B cell (primary cell): ENCODE measurements around the gene TBC1D21. TPM values are rescaled to one million over a fixed set of nuclear protein-coding genes. Genes with fewer than 3 reads are reported as not detected.

ENCODE experiments used
- ATAC-seq: fragments of 200-7000 bp; cut with Tn5 transposase; one replicate; pipeline ENCODE4 v1.10.0; 2021; ENCODE audit warnings: low read depth, mild to moderate bottlenecking, moderate number of reproducible peaks, moderate library complexity
- CTCF ChIA-PET: fragments of 350-600 bp; sonication (Branson Sonifier 250); formaldehyde crosslinking; loops from one replicate; lab custom pipeline; 2021; ENCODE audit warnings: antibody characterized with exemption, inconsistent platforms; lab: Charles Lee
- POLR2A ChIA-PET: fragments of 350-600 bp; sonication (Branson Sonifier 250); formaldehyde crosslinking; loops from one replicate; lab custom pipeline; 2021; ENCODE audit warnings: antibody characterized with exemption; lab: Charles Lee
- DNase-seq: peaks from one replicate; pipeline ENCODE4 v3.0.0; 2013
- H2AFZ ChIP-seq: 2 replicates; pipeline ENCODE4 v1.6.1; 2012; ENCODE audit warnings: mild to moderate bottlenecking, low read depth, low read length; ENCODE audit not compliant: insufficient read depth, poor library complexity, severe bottlenecking
- H3K27ac ChIP-seq, 2 donors: 1 replicate in 1 of 2; 2 replicates in 1 of 2; pipeline ENCODE4 v1.5.1; 2012 to 2013; ENCODE audit warnings: low read length in 2 of 2, mild to moderate bottlenecking in 2 of 2, moderate library complexity in 1 of 2
- H3K27me3 ChIP-seq, 4 experiments: fragments of 200-600 bp in 1 of 4; sonication (generic) in 1 of 4; replicated peaks in 1 of 4; 1 replicate in 2 of 4; 2 replicates in 2 of 4; pipeline versions ENCODE4 v1.6.1 to v1.7.0; 2013 to 2016; ENCODE audit warnings: low read length in 3 of 4, mild to moderate bottlenecking in 2 of 4, mixed read lengths in 1 of 4, moderate library complexity in 1 of 4; ENCODE audit not compliant: insufficient read depth in 4 of 4, control insufficient read depth in 3 of 4; ENCODE audit errors: control extremely low read depth in 1 of 4
- H3K36me3 ChIP-seq, 2 experiments: replicated peaks in 1 of 2; 1 replicate in 1 of 2; 2 replicates in 1 of 2; pipeline versions ENCODE4 v1.6.1 to v1.7.1; 2013; ENCODE audit warnings: low read length in 1 of 2; ENCODE audit not compliant: insufficient read depth in 2 of 2, control insufficient read depth in 1 of 2; ENCODE audit errors: control extremely low read depth in 1 of 2, extremely low read depth in 1 of 2
- H3K4me1 ChIP-seq, 2 donors: fragments of 200-600 bp in 1 of 2; sonication (generic) in 1 of 2; 1 replicate in 1 of 2; 2 replicates in 1 of 2; pipeline versions ENCODE4 v1.5.1 to v1.6.1; 2013 to 2017; ENCODE audit warnings: low read length in 2 of 2; ENCODE audit not compliant: control insufficient read depth in 2 of 2, insufficient read depth in 2 of 2
- H3K4me2 ChIP-seq: replicated peaks from 2 replicates; pipeline ENCODE3; 2012; ENCODE audit warnings: mild to moderate bottlenecking, low read depth, low read length; ENCODE audit not compliant: poor library complexity, severe bottlenecking
- H3K4me3 ChIP-seq, 5 experiments: fragments of 200-600 bp in 1 of 5; sonication (generic) in 1 of 5; 1 replicate in 3 of 5; 2 replicates in 2 of 5; pipeline versions ENCODE4 v1.5.1 to v1.7.0; 2011 to 2016; ENCODE audit warnings: low read length in 4 of 5, mild to moderate bottlenecking in 4 of 5, low read depth in 2 of 5, control low read depth in 1 of 5, moderate library complexity in 1 of 5; ENCODE audit not compliant: insufficient read depth in 1 of 5; ENCODE audit errors: control extremely low read depth in 1 of 5, extremely low read depth in 1 of 5
- H3K79me2 ChIP-seq: fragments of 200-600 bp; sonication (generic); one replicate; pipeline ENCODE4 v1.6.0; 2016; ENCODE audit warnings: low read length; ENCODE audit not compliant: control insufficient read depth, insufficient read depth
- H3K9ac ChIP-seq: fragments of 200-600 bp; sonication (generic); 2 replicates; pipeline ENCODE4 v1.6.1; 2017; ENCODE audit warnings: mild to moderate bottlenecking, low read length, moderate library complexity
- H3K9me3 ChIP-seq, 3 donors: one replicate each; pipeline versions ENCODE4 v1.6.1 to v1.7.1; 2013; ENCODE audit warnings: low read length in 2 of 3; ENCODE audit not compliant: control insufficient read depth in 2 of 3, insufficient read depth in 1 of 3; ENCODE audit errors: control extremely low read depth in 1 of 3
- H4K20me1 ChIP-seq: 2 replicates; pipeline ENCODE4 v1.6.0; 2012; ENCODE audit warnings: mild to moderate bottlenecking, low read length; ENCODE audit not compliant: insufficient read depth, control insufficient read depth, poor library complexity, severe bottlenecking
- H3K27ac Mint-ChIP-seq: one replicate; pipeline ENCODE4 v1.8.0; 2021; ENCODE audit warnings: mixed read lengths
- H3K27me3 Mint-ChIP-seq: one replicate; pipeline ENCODE4 v1.8.0; 2021; ENCODE audit warnings: mixed read lengths
- H3K4me1 Mint-ChIP-seq: one replicate; pipeline ENCODE4 v1.8.0; 2021; ENCODE audit warnings: mixed read lengths
- H3K4me3 Mint-ChIP-seq: one replicate; pipeline ENCODE4 v1.8.0; 2021; ENCODE audit warnings: mixed read lengths
- H3K9me3 Mint-ChIP-seq: one replicate; pipeline ENCODE4 v1.8.0; 2022; ENCODE audit warnings: mixed read lengths; ENCODE audit not compliant: insufficient read depth
- CTCF ChIP-seq: fragments of 200-600 bp; IDR thresholded peaks from one replicate; pipeline ENCODE4 v1.8.0; 2022; ENCODE audit warnings: antibody characterized with exemption, mild to moderate bottlenecking
- EZH2 ChIP-seq: IDR thresholded peaks from 2 replicates; pipeline ENCODE4 v1.6.1; 2012; ENCODE audit warnings: borderline replicate concordance, low read depth, mild to moderate bottlenecking, moderate library complexity, low read length; ENCODE audit not compliant: insufficient read depth, poor library complexity, severe bottlenecking
- WGBS: methylation state at CpG from one replicate; pipeline ENCODE4 v1.1.5; 2013; ENCODE audit warnings: missing lambda C conversion rate; ENCODE audit not compliant: insufficient coverage; 5-methylcytosine and 5-hydroxymethylcytosine counted together
- intact Hi-C: fragments of 100-400 bp; cut with micrococcal nuclease; formaldehyde crosslinking; loops from one replicate; pipeline ENCODE4 v1.10.0; 2022
- polyA plus RNA-seq: library from polyadenylated mRNA; depleted of rRNA; stranded (reverse); fragments of >200 nt; gene quantifications from 2 replicates; pipeline ENCODE4 v1.2.3, GENCODE V29; 2012
- total RNA-seq, 2 donors: library from RNA; stranded (reverse); fragments of 120-200 nt in 1 of 2; gene quantifications; 1 replicate in 1 of 2; 2 replicates in 1 of 2; pipeline versions ENCODE4 v1.2.3 to v1.2.4, GENCODE V29; 2013 to 2022

The TBC1D21 gene
- total and polyA plus RNA-seq, 2 donors (not counting 1 experiment from before 2014, with no cell fraction given): not detected

- no peak for ATAC-seq
- Histone ChIP-seq H4K20me1 (no peaks in the 10 kb centered on the region), H3K4me1 (no peaks in the 10 kb centered on the region), H2AFZ (no peak overlapping the region), H3K4me2 (no peak overlapping the region), H3K9ac (no peak overlapping the region), H3K4me3 (no peak overlapping the region), H3K9me3 (peaks cover 0 to 4% (median 0%) of the 10 kb centered on the region in 3 donors), H3K36me3 (no peaks in the 10 kb centered on the region), H3K27ac (no peak overlapping the region), H3K79me2 (no peaks in the 10 kb centered on the region), H3K27me3 (peaks cover 0 to 3% (median 0%) of the 10 kb centered on the region in 4 experiments)
- peaks cover 19% of the 10 kb centered on the region for H3K27me3 Mint-ChIP-seq
- WGBS: 96% methylated on average over 12 of the region's 15 CpGs
- ChIA-PET POLR2A (no interaction called here), CTCF (interaction anchor here (1.2 kb wide), 2 partner anchors 10 to 29 kb away, joined by 3 read pairs; no protein-coding TSS in a partner anchor)
- intact Hi-C loops: no loop called here
- no peak overlapping the region for H3K27ac Mint-ChIP-seq
- H3K9me3 Mint-ChIP-seq: no peaks in the 10 kb centered on the region
- DNase-seq: no peak
- no peaks in the 10 kb centered on the region for H3K4me1 Mint-ChIP-seq
- H3K4me3 Mint-ChIP-seq: no peak overlapping the region
- TF ChIP-seq EZH2 (no peak), CTCF (no peak)
These were observed 26.1 kb downstream of the TBC1D21 start for GRCh38 chr15:73899197-73900094.

GRCh38 chr15:73900095-73900712 lies 26.8 kb downstream of the TBC1D21 start:
- H2AFZ ChIP-seq: no peak overlapping the region
- WGBS: 89% methylated on average over 3 of the region's 10 CpGs
- no peak overlapping the region for H3K4me2 ChIP-seq
- ATAC-seq (no peak), DNase-seq (no peak)
- H3K36me3 ChIP-seq: no peaks in the 10 kb centered on the region
- H3K4me1 Mint-ChIP-seq: no peaks in the 10 kb centered on the region
- ChIA-PET POLR2A (no interaction called here), CTCF (no interaction called here)
- no peak overlapping the region for H3K4me3 ChIP-seq
- intact Hi-C loops: no loop called here
- H3K27ac ChIP-seq: no peak overlapping the region
- H3K27ac Mint-ChIP-seq: no peak overlapping the region
- no peaks in the 10 kb centered on the region for H4K20me1 ChIP-seq
- no peak overlapping the region for H3K4me3 Mint-ChIP-seq
- H3K9me3 ChIP-seq: peaks cover 0 to 4% (median 0%) of the 10 kb centered on the region in 3 donors
- H3K27me3 ChIP-seq: peaks cover 0 to 3% (median 0%) of the 10 kb centered on the region in 4 experiments
- H3K9ac ChIP-seq: no peak overlapping the region
- no peak for TF ChIP-seq CTCF
- no peak for TF ChIP-seq EZH2
- no peaks in the 10 kb centered on the region for H3K4me1 ChIP-seq
- H3K27me3 Mint-ChIP-seq: peaks cover 19% of the 10 kb centered on the region
- no peaks in the 10 kb centered on the region for H3K9me3 Mint-ChIP-seq
- no peaks in the 10 kb centered on the region for H3K79me2 ChIP-seq
